HAP-1 (cell line): ENCODE results near the gene SPATA25.
"Not testable (repeated sequence)": the region's sequence is repeated elsewhere in the genome, so short reads cannot be mapped to it uniquely, and the experiment has no call there.

Experiments used
- DNase-seq, 2 experiments: peaks; one replicate each; pipeline ENCODE4 v3.0.0-alpha.2; 2016 to 2020; ENCODE audit warnings: low spot score in 2 of 2
- H3K27me3 ChIP-seq: fragments of 250-450 bp; sonication (Bioruptor Pico); 2 replicates; pipeline ENCODE4 v1.5.1; 2020; ENCODE audit warnings: low read depth, mild to moderate bottlenecking, moderate library complexity
- H3K36me3 ChIP-seq: fragments of 250-450 bp; sonication (Bioruptor Pico); replicated peaks from 2 replicates; pipeline ENCODE4 v1.5.1; 2020; ENCODE audit warnings: mild to moderate bottlenecking
- H3K4me1 ChIP-seq: fragments of 250-450 bp; sonication (Bioruptor Pico); 2 replicates; pipeline ENCODE4 v1.5.1; 2020; ENCODE audit warnings: mild to moderate bottlenecking
- H3K4me3 ChIP-seq: fragments of 250-450 bp; sonication (Bioruptor Pico); 2 replicates; pipeline ENCODE4 v1.5.1; 2020; ENCODE audit warnings: mild to moderate bottlenecking, moderate library complexity
- H3K9me3 ChIP-seq: fragments of 250-450 bp; sonication (Bioruptor Pico); 2 replicates; pipeline ENCODE4 v1.5.1; 2020; ENCODE audit warnings: mild to moderate bottlenecking, moderate library complexity
- in situ Hi-C: fragments of 300-500 bp; cut with MboI; formaldehyde crosslinking; loops from 3 replicates; pipeline ENCODE4 v1.14.3; 2020; ENCODE audit warnings: low sequenced_read_pairs, inconsistent platforms, mixed read lengths

SPATA25 gene

DNA sequence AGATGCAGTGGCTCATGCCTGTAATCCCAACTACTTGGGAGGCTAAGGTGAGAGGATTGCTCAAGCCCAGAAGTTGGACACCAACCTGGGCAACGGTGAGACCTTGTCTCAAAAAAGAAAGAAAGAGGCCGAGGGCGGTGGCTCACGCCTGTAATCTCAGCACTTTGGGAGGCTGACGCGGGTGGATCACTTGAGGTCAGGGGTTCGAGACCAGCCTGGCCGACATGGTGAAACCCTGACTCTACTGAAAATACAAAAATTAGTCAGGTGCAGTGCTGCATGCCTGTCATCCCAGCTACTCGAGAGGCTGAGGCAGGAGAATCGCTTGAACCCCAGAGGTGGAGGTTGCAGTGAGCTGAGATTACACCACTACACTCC lies 13.3 kb downstream of the SPATA25 start:
- H3K36me3 ChIP-seq, H3K27me3 ChIP-seq, in situ Hi-C loops, H3K9me3 ChIP-seq, DNase-seq, H3K4me3 ChIP-seq, H3K4me1 ChIP-seq: not testable (repeated sequence)

DNA sequence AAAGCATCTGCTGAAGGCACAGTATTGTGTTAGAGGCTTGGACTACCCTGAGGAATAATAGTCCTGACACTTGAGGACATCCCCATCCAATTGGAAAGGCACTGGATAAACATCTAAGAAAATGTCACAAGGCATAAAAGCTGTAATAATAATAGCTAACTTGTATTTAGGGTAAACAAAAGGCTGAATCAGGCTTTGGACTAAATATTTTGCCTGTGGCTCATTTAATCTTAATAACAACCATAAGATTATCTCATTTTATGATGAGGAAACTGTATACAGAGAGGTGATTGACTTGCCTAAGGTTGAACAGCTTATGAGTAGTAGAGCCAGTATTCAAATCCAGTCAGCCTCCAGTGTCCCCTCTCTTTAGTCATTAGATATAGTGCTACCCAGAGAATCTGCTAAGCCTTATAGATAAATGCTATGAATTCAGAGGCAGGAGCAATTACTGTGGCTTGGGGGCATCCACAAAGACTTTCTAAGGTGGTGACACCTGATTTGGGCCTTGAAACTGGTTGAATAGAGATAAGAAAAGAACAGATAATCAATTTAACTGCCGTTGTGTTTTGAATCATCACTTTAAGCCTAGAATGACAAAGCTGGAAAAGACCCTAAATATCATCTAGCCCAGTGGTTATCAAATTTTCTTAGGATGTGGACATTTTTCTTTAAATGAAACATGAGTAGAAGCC lies 13.9 kb downstream of the SPATA25 start:
- in situ Hi-C loops, result no loop called here
- DNase-seq, result no peak
- no peaks in the 10 kb centered on the region for H3K27me3 ChIP-seq

DNA sequence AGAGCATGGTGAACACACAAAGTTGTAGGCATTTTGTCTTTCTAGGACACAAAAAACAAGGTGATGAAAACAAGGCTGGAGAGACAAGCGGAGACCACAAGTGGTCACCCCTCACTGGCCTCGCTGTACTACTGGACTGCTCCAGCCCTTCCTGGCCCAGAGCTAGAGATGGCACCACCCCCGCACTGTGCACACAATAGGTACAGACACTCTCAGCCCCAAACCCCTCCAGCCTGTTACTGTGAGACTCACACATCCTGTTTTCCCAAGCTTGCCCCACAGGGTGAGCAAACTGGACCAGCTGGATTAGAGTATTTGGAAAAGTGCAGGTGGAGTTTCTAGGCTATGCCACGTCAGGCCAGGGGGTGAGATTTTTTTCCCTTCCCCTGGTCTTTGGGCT lies 14.8 kb downstream of the SPATA25 start:
- peaks cover 2% of the 10 kb centered on the region; the same call in 1 of the 2 replicates for H3K36me3 ChIP-seq
- H3K4me3 ChIP-seq, result no peak overlapping the region
- no peaks in the 10 kb centered on the region for H3K4me1 ChIP-seq
- in situ Hi-C loops, result no loop called here
- no peaks in the 10 kb centered on the region for H3K27me3 ChIP-seq
- no peaks in the 10 kb centered on the region for H3K9me3 ChIP-seq
- no peak for DNase-seq

More for the DNA sequence above, 13.9 kb downstream of the SPATA25 start:
- no peaks in the 10 kb centered on the region for H3K4me1 ChIP-seq
- no peak overlapping the region for H3K4me3 ChIP-seq
- no peaks in the 10 kb centered on the region for H3K9me3 ChIP-seq
- H3K36me3 ChIP-seq, result peaks cover 2% of the 10 kb centered on the region; the same call in 1 of the 2 replicates

DNA sequence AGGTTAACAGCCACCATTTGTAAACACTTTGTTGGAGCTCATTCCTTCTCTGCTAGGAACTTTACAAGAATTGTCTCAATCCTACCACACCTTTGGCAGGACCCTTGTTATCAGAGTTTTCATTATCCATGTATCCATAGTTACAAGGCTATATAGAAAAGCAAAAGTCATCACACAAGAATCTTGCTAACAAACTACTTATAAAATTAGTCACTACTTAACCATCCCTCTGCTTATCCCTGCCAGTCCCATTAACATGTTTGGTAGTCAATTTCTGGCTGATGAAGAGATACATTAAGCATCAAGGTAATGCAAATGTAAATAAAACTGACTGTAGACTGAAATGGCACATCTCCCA lies 19.6 kb downstream of the SPATA25 start:
- in situ Hi-C loops, result no loop called here
- H3K4me1 ChIP-seq, result peaks cover 12% of the 10 kb centered on the region
- DNase-seq, result no peak
- no peaks in the 10 kb centered on the region for H3K36me3 ChIP-seq
- H3K9me3 ChIP-seq, result no peaks in the 10 kb centered on the region
- H3K27me3 ChIP-seq, result no peaks in the 10 kb centered on the region
- H3K4me3 ChIP-seq, result no peak overlapping the region

DNA sequence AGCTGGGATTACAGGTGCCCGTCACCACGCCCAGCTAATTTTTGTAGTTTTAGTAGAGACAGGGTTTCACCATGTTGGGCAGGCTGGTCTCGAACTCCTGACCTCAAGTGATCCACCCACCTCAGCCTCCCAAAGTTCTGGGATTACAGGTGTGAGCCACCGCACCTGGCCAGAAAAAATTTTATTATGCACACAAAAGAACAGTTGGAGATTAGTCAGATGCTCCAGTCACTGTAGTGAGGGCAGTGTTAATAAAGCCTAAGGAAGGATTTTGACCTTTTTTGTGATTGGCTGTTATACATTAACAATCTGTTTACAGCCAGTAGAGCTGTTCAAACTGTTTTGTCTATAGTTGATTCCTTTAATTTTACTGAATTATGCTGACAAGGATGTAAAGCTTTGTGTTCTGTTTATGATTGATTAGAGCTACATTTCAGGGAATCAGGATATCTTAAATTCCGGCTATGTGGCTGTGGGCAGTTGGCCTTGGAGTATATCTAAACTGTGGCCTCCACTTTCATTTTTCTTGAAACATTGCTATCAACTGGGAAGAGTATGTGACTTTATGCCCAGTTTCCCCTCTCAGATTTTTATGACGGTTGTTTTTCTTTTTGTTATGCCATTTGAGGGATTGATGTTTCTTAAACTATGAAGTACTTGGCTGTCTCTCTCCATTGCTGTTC lies 20.1 kb downstream of the SPATA25 start:
- Histone ChIP-seq H3K4me1 (peaks cover 12% of the 10 kb centered on the region), H3K27me3 (no peaks in the 10 kb centered on the region), H3K36me3 (no peaks in the 10 kb centered on the region), H3K4me3 (no peak overlapping the region), H3K9me3 (no peaks in the 10 kb centered on the region)
- in situ Hi-C loops, result no loop called here
- no peak for DNase-seq

DNA sequence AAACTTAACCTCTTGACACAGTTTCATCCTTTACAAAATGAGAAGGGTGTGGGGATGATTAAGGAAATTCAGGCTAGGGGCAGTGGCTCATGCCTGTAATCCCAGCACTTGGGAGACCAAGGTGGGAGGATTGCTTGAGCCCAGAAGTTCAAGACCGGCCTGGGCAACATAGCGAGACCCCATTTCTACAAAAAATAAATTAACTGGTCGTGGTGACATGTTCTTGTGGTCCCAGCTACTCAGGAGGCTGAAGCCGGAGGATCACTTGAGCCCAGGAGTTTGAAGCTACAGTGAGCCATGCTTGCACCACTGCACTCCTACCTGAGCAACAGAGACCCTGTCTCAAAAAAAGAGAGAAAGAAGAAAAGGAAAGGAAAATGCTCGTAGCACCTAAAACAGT lies 21.0 kb downstream of the SPATA25 start:
- H3K27me3 ChIP-seq, result no peaks in the 10 kb centered on the region
- in situ Hi-C loops, result no loop called here
- DNase-seq, result no peak
- H3K9me3 ChIP-seq, result no peaks in the 10 kb centered on the region
- H3K36me3 ChIP-seq, result no peaks in the 10 kb centered on the region
- no peak overlapping the region for H3K4me3 ChIP-seq
- peaks cover 12% of the 10 kb centered on the region for H3K4me1 ChIP-seq

DNA sequence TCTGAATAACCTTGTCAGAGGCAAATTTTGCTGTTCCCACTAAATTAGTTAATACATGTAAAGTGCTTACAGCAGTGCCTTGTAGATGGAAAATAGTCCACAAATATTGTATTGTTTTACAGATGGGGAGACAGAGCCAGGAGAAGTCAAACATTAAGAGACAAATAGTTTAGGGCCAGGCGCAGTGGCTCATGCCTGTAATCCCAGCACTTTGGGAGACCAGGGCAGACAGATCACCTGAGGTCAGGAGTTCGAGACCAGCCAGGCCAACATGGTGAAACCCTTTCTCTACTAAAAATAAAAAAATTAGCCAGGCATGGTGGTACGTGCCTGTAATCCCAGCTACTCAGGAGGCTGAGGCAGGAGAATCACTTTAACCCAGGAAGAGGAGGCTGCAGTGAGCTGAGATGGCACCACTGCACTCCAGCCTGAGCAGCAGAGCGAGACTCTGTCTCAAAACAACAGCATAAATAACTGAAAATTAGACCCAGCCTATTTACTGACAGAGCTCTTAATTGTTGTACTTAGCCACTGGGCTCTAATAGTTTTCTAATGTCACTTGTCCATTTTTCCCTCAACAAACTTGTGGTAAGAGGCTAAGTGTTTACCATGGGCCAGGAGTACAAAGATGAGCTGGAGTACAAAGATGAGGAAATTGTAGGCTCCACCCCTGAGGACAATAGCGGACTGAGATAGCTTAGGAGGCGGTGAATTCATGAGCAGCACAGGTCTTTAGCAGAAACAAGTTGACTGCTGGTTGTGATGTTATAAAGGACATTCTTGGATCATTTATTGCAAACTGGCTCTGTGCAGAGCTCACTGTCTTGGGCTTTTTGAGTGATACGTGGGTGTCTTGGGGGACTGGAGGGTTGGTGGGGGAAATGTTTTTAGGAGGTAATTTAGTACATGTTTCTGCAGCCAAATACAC lies 23.6 kb downstream of the SPATA25 start:
- Histone ChIP-seq H3K36me3 (no peaks in the 10 kb centered on the region), H3K27me3 (no peaks in the 10 kb centered on the region), H3K9me3 (no peaks in the 10 kb centered on the region), H3K4me3 (no peak overlapping the region), H3K4me1 (peaks cover 13% of the 10 kb centered on the region)
- in situ Hi-C loops, result no loop called here
- peak in 1 of 2 experiments; percentile 26 for DNase-seq

DNA sequence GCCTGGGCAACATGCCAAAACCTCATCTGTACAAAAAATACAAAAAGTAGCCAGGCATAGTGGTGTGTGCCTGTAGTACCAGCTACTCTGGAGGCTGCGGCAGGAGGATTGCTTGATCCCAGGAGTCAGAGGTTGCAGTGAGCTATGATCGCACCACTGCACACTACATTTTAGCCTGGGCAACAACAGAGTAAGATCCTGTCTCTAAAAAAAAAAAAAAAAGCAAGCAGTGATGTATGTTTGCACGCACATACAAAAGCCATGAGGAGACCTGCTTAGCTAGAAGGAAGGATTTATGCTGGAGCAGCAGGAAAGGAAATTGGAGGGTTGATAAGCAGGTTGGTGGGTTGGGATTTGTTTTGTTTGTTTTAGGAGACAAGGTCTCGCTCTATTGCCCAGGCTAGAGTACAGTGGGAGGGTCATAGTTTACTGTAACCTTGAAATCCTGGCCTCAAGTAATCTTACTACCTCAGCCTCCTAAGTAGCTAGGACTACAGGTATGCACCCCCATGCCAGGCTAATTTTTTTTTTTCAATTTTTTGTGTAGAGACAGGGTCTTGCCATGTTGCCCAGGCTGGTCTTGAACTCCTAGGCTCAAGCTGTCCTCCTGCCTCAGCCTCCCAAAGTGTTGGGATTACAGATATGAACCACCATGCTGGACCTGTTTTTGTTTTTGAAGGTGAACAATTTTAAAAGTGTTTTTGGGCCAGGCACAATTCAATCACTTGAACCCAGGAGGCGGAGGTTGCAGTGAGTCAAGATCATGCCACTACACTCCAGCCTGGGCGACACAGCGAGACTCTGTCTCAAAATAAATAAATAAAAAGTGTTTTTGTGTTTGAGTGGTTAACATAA lies 26.0 kb downstream of the SPATA25 start:
- peak in 1 of 2 experiments; percentile 49 for DNase-seq
- H3K4me1 ChIP-seq, result peaks cover 25% of the 10 kb centered on the region
- no peaks in the 10 kb centered on the region for H3K36me3 ChIP-seq
- in situ Hi-C loops, result no loop called here
- no peak overlapping the region for H3K4me3 ChIP-seq
- no peaks in the 10 kb centered on the region for H3K27me3 ChIP-seq
- no peaks in the 10 kb centered on the region for H3K9me3 ChIP-seq

DNA sequence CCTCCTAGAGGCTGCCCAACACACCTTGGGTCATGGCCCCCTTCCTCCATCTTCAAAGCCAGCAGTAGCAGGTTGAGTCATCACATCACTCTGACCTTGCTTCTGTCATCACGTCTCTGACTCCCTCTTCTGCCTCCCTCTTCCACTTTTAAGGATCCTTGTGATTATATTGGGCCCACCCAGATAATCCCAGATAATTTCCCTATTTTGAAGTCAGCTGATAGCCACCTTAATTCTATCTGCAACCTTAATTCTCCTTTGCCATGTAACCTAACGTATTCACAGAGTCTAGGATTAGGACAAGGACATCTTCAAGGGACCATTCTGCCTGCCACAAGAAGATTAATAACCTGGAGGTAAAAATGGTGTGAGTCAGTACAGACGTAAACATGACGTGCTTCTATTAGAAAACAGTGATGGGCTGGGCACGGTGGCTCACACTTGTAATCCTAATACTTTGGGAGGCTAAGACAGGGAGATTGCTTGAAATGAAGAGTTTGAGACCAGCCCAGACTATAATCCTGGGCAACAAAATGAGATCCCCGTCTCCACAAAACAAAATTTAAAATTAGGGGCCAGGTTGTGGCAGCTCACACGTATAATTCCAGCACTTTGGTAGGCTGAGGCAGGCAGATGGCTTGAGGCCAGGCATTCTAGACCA lies 26.7 kb downstream of the SPATA25 start:
- Histone ChIP-seq H3K4me3 (no peak overlapping the region), H3K36me3 (no peaks in the 10 kb centered on the region), H3K4me1 (peaks cover 21% of the 10 kb centered on the region), H3K27me3 (no peaks in the 10 kb centered on the region), H3K9me3 (no peaks in the 10 kb centered on the region)
- no peak for DNase-seq
- in situ Hi-C loops, result no loop called here

DNA sequence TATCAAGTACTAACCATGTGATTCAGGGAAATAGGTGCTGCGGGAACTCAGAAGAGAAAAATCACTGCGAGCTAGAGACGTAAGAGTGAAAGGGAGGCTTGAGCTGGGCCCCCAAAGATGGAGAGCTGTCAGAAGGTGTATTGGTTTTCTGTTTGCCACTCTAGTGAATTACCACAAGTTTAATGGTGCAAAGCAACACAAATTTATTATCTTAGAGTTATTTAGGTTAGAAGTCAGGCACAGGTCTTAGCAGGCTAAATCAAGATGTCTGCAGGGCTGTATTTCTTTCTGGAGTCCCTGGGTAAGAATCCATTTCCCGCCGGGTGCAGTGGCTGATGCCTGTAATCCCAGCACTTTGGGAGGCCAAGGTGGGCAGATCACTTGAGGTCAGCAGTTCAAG lies 27.5 kb downstream of the SPATA25 start:
- Histone ChIP-seq H3K9me3 (no peaks in the 10 kb centered on the region), H3K4me3 (no peak overlapping the region), H3K36me3 (0 out of 2 replicates have a peak, but pooled peaks cover 3% of the 10 kb centered on the region), H3K4me1 (peaks cover 17% of the 10 kb centered on the region), H3K27me3 (no peaks in the 10 kb centered on the region)
- in situ Hi-C loops, result no loop called here
- no peak for DNase-seq

DNA sequence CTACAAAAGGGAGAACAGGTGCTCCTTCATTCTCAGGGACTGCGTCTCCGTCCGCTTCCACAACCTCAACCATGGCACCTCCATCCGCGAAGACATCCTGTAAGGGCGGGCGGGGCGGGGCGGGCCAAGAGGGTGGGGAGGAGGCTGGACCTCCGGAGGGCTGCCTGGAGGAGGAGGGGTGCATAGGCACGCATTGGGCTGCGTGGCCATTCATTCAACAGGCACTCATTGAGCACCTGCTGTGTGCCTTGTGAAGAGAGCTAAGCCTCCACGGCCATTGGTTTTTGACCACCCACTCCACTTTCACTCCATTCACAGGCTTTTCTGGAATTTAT lies 29.6 kb downstream of the SPATA25 start:
- Histone ChIP-seq H3K27me3 (no peaks in the 10 kb centered on the region), H3K9me3 (no peaks in the 10 kb centered on the region), H3K4me3 (peak overlapping the region; percentile 76), H3K4me1 (peaks cover 17% of the 10 kb centered on the region), H3K36me3 (0 out of 2 replicates have a peak, but pooled peaks cover 7% of the 10 kb centered on the region)
- peak in 1 of 2 experiments; percentile 47 for DNase-seq
- in situ Hi-C loops, result no loop called here

DNA sequence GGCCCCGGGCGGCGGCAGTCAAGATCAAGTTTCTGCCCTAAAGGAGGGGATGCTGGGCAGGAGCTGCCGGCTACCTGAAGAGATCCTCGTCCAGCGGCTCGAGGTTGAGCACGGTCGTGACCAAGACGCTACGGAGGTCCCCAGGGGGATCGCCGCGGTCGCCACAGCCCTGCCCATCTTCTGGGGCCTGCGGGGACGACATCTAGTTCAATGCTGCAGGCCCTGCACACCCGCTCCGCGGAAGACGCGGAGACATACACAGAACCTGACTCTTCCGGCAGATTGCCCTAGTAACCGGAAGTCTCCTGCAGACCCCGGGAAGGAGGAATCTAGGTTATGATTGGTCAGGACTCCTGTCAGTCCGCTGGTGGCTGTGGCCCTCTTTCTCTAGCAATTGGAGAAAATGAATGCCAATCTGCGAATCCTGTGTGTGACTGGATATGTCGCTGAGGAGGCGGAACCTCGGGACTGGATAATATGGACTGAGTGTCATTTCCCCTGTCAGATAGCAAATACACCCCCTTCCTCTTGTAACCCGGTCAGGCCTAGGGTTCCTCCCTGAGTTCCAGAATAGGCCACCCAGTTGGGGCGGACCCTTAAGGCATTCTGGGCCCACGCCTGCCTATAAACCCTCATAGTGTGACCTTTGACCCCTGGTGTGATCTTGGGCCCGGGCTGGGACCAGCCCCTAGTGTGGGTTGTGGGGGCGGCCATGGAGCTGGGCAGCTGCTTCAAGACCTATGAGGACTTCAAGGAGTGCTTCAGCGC lies 30.1 kb downstream of the SPATA25 start, which contains the start of the genes ACOT8 and ZSWIM3:
ACOT8 (minus strand) TSS at position 279 of the 768 bp plus-strand sequence; CDS start at position 202, 77 bp downstream.
ZSWIM3 (plus strand) TSS at position 501 of the 768 bp plus-strand sequence; CDS start at position 713, 212 bp downstream.
- H3K36me3 ChIP-seq, result peaks cover 9% of the 10 kb centered on the region; the same call in 1 of the 2 replicates
- peak; percentile 99 for DNase-seq
- H3K4me3 ChIP-seq, result peak within 1 kb of the TSS; percentile 76
- no peaks in the 10 kb centered on the region for H3K27me3 ChIP-seq
- H3K4me1 ChIP-seq, result peaks cover 17% of the 10 kb centered on the region
- in situ Hi-C loops, result no loop called here
- no peaks in the 10 kb centered on the region for H3K9me3 ChIP-seq
